GM23338 (cell line): ENCODE data around the gene ATP6V1E1. TPM values are rescaled to one million over a fixed set of nuclear protein-coding genes. Genes with fewer than 3 reads are reported as not detected.

Source experiments
- ATAC-seq: fragments of 200-7000 bp; cut with Tn5 transposase; 3 replicates; pipeline ENCODE4 v1.9.1; 2020
- DNase-seq: peaks from one replicate; pipeline ENCODE4 v3.0.0-alpha.2; 2015; ENCODE audit warnings: low spot score
- H2AFZ ChIP-seq: fragments of 200-600 bp; sonication (generic); 2 replicates; pipeline ENCODE4 v1.8.0; 2016; ENCODE audit warnings: antibody characterized with exemption, mild to moderate bottlenecking, moderate library complexity
- H3F3A ChIP-seq: fragments of 200-600 bp; sonication (generic); replicated peaks from 2 replicates; pipeline ENCODE4 v1.8.0; 2017; ENCODE audit warnings: antibody characterized with exemption, mixed run types, low read depth
- H3K27ac ChIP-seq: fragments of 200-600 bp; sonication (generic); 2 replicates; pipeline ENCODE4 v1.6.1; 2016; ENCODE audit warnings: low read depth
- H3K27me3 ChIP-seq: fragments of 200-600 bp; sonication (generic); 2 replicates; pipeline ENCODE4 v1.8.0; 2016; ENCODE audit warnings: mild to moderate bottlenecking, mixed run types, moderate library complexity; ENCODE audit not compliant: insufficient read depth
- H3K36me3 ChIP-seq: fragments of 200-600 bp; sonication (generic); 2 replicates; pipeline ENCODE4 v1.8.0; 2016; ENCODE audit warnings: mild to moderate bottlenecking; ENCODE audit not compliant: insufficient read depth
- H3K4me1 ChIP-seq: fragments of 200-600 bp; sonication (generic); 2 replicates; pipeline ENCODE4 v1.8.0; 2016; ENCODE audit warnings: mild to moderate bottlenecking, moderate library complexity; ENCODE audit not compliant: insufficient read depth
- H3K4me2 ChIP-seq: fragments of 200-600 bp; sonication (generic); 2 replicates; pipeline ENCODE4 v1.7.1; 2017; ENCODE audit warnings: mixed run types
- H3K4me3 ChIP-seq: fragments of 200-600 bp; sonication (generic); 2 replicates; pipeline ENCODE4 v1.6.1; 2016; ENCODE audit warnings: mixed run types
- H3K79me2 ChIP-seq: fragments of 200-600 bp; sonication (generic); replicated peaks from 2 replicates; pipeline ENCODE4 v1.8.0; 2017; ENCODE audit warnings: mild to moderate bottlenecking; ENCODE audit not compliant: insufficient read depth
- H3K9me2 ChIP-seq: fragments of 200-600 bp; sonication (generic); 2 replicates; pipeline ENCODE4 v1.8.0; 2017; ENCODE audit not compliant: insufficient read depth
- H4K20me1 ChIP-seq: fragments of 200-600 bp; sonication (generic); replicated peaks from 2 replicates; pipeline ENCODE4 v1.8.0; 2017; ENCODE audit warnings: mild to moderate bottlenecking; ENCODE audit not compliant: insufficient read depth
- H3K27ac Mint-ChIP-seq: 2 replicates; pipeline ENCODE4 v1.8.0; 2020; ENCODE audit warnings: inconsistent platforms, mild to moderate bottlenecking, moderate library complexity, mixed read lengths
- H3K27me3 Mint-ChIP-seq: 3 replicates; pipeline ENCODE4 v1.8.0; 2022; ENCODE audit warnings: low read depth, mild to moderate bottlenecking, moderate library complexity, mixed read lengths, inconsistent platforms; ENCODE audit not compliant: insufficient read depth, poor library complexity
- H3K36me3 Mint-ChIP-seq: 3 replicates; pipeline ENCODE4 v1.8.0; 2021; ENCODE audit warnings: low read depth, mild to moderate bottlenecking, inconsistent platforms, moderate library complexity, mixed read lengths
- H3K4me1 Mint-ChIP-seq: 3 replicates; pipeline ENCODE4 v1.8.0; 2020; ENCODE audit warnings: mild to moderate bottlenecking, inconsistent platforms, mixed read lengths
- H3K4me3 Mint-ChIP-seq: 3 replicates; pipeline ENCODE4 v1.8.0; 2021; ENCODE audit warnings: moderate library complexity, mild to moderate bottlenecking, inconsistent platforms, mixed read lengths
- H3K9me3 Mint-ChIP-seq: 3 replicates; pipeline ENCODE4 v1.8.0; 2020; ENCODE audit warnings: moderate library complexity, mild to moderate bottlenecking, inconsistent platforms, mixed read lengths
- CREB1 ChIP-seq: fragments of 250-450 bp; sonication (Bioruptor Pico); IDR thresholded peaks from 2 replicates; pipeline ENCODE4 v1.5.0; 2020; ENCODE audit warnings: low read depth, mild to moderate bottlenecking, moderate library complexity
- CTCF ChIP-seq, 2 experiments: fragments of 200-600 bp in 1 of 2; sonication (generic) in 1 of 2; conservative IDR thresholded peaks; 2 replicates each; pipeline versions ENCODE4 v1.5.1 to v1.6.1; 2016 to 2017; ENCODE audit warnings: antibody characterized with exemption in 2 of 2, low read depth in 2 of 2, mild to moderate bottlenecking in 2 of 2, moderate library complexity in 1 of 2
- ETS1 ChIP-seq: IDR thresholded peaks from 2 replicates; pipeline ENCODE4 v1.6.1; 2016; ENCODE audit warnings: antibody characterized with exemption
- EZH2 ChIP-seq: fragments of 200-600 bp; sonication (generic); IDR thresholded peaks from one replicate; pipeline ENCODE4 v1.8.0; 2017; ENCODE audit warnings: antibody characterized with exemption, mild to moderate bottlenecking, low read depth; ENCODE audit not compliant: unreplicated experiment
- EZH2phosphoT487 ChIP-seq: fragments of 200-600 bp; sonication (generic); IDR thresholded peaks from one replicate; pipeline ENCODE4 v1.8.1; 2018; ENCODE audit warnings: antibody characterized with exemption; ENCODE audit not compliant: unreplicated experiment
- POLR2AphosphoS5 ChIP-seq: IDR thresholded peaks from 2 replicates; pipeline ENCODE4 v1.6.1; 2016; ENCODE audit warnings: antibody characterized with exemption, low read depth
- REST ChIP-seq: IDR thresholded peaks from one replicate; pipeline ENCODE4 v1.6.1; 2018; ENCODE audit warnings: antibody characterized with exemption; ENCODE audit not compliant: unreplicated experiment
- STAT1 ChIP-seq: IDR thresholded peaks from one replicate; pipeline ENCODE4 v1.6.1; 2016; ENCODE audit warnings: antibody characterized with exemption; ENCODE audit not compliant: unreplicated experiment
- ZNF114 ChIP-seq: fragments of 250-450 bp; sonication (Bioruptor Pico); IDR thresholded peaks from 2 replicates; pipeline ENCODE4 v1.5.0; 2020; ENCODE audit warnings: mild to moderate bottlenecking, moderate library complexity
- ZNF331 ChIP-seq: fragments of 250-450 bp; sonication (Bioruptor Pico); IDR thresholded peaks from 2 replicates; pipeline ENCODE4 v1.5.0; 2020; ENCODE audit warnings: low read depth, mild to moderate bottlenecking, moderate library complexity
- ZNF462 ChIP-seq: fragments of 250-450 bp; sonication (Bioruptor Pico); IDR thresholded peaks from 2 replicates; pipeline ENCODE4 v1.5.0; 2020; ENCODE audit warnings: mild to moderate bottlenecking, moderate library complexity
- polyA plus RNA-seq: library from polyadenylated mRNA; unstranded; fragments of >200 nt; fragmentation: Nextera tagmentation; extraction: Ambion mirVana; gene quantifications from 2 replicates; pipeline ENCODE4 v1.2.1, GENCODE V29; 2016
- total RNA-seq: library from RNA; depleted of rRNA; stranded (reverse); fragments of >200 nt; shearing (Covaris generic); gene quantifications from 2 replicates; pipeline ENCODE4 v1.2.3, GENCODE V29; 2014

ATP6V1E1 gene
- total and polyA plus RNA-seq, 2 experiments from 2014 or later, result 74.5 to 81.7 TPM

GRCh38 chr22:17648569-17648968 is 20.0 kb upstream of the ATP6V1E1 start (continued):
- TF ChIP-seq ZNF462 (CRISPR knock-in tag) (no peak), STAT1 (no peak)

GRCh38 chr22:17647991-17648390 is 19.4 kb upstream of the ATP6V1E1 start:
- H3K36me3 Mint-ChIP-seq, result peaks cover 14% of the 10 kb centered on the region
- no peak for DNase-seq
- Histone ChIP-seq H3K27me3 (no peaks in the 10 kb centered on the region), H3K4me2 (no peak overlapping the region), H3F3A (peaks cover 5% of the 10 kb centered on the region; the same call in 1 of the 2 replicates), H3K9me2 (no peaks in the 10 kb centered on the region), H2AFZ (no peak overlapping the region), H3K4me1 (no peaks in the 10 kb centered on the region), H3K27ac (no peak overlapping the region), H4K20me1 (peaks cover 3% of the 10 kb centered on the region; the same call in 1 of the 2 replicates), H3K36me3 (no peaks in the 10 kb centered on the region), H3K4me3 (no peak overlapping the region), H3K79me2 (peaks cover 7% of the 10 kb centered on the region; the same call in 1 of the 2 replicates)
- H3K27ac Mint-ChIP-seq, result no peak overlapping the region
- no peak for ATAC-seq
- H3K27me3 Mint-ChIP-seq, result no peaks in the 10 kb centered on the region
- no peaks in the 10 kb centered on the region for H3K4me1 Mint-ChIP-seq
- TF ChIP-seq ZNF114 (CRISPR knock-in tag) (no peak), CTCF (conservative IDR thresholded peaks at IDR 0.05; ENCODE audit: low read depth in 2 of 2) (no peak), CREB1 (CRISPR knock-in tag) (no peak), EZH2phosphoT487 (no peak), REST (no peak), ZNF331 (CRISPR knock-in tag) (no peak), ETS1 (no peak), EZH2 (no peak), POLR2AphosphoS5 (no peak)
- H3K9me3 Mint-ChIP-seq, result peaks cover 2% of the 10 kb centered on the region
- no peak overlapping the region for H3K4me3 Mint-ChIP-seq
